HepG2 (cell line): Measurements from ENCODE around the gene PTPRD. TPM values are rescaled to one million over a fixed set of nuclear protein-coding genes. Genes with fewer than 3 reads are reported as not detected.

Experiments
- FOXC1 ChIP-seq: sonication (generic); formaldehyde crosslinking; IDR thresholded peaks from 2 replicates; pipeline ENCODE4 v1.8.0; 2022; ENCODE audit warnings: mild to moderate bottlenecking, missing genetic modification reagents, borderline replicate concordance
- KLF13 ChIP-seq: sonication (generic); formaldehyde crosslinking; IDR thresholded peaks from 2 replicates; pipeline ENCODE4 v1.4.0; 2020; ENCODE audit warnings: mild to moderate bottlenecking, missing genetic modification reagents
- SMAD9 ChIP-seq: sonication (generic); formaldehyde crosslinking; IDR thresholded peaks from 2 replicates; pipeline ENCODE4 v1.5.1; 2020; ENCODE audit warnings: mild to moderate bottlenecking, missing genetic modification reagents
- polyA plus RNA-seq, 8 experiments: library from polyadenylated mRNA; depleted of rRNA in 3 of 8; stranded (reverse) in 7 of 8; unstranded in 1 of 8; fragments of >200 nt; fragmentation: Illumina TruSeq in 4 of 8; extraction: Trizol in 4 of 8; gene quantifications; 2 replicates each; pipeline versions ENCODE4 v1.2.1 to v1.2.3, GENCODE V29; 2011 to 2016; ENCODE audit warnings: low read depth in 4 of 8, missing spikeins in 1 of 8, mixed read lengths in 1 of 8; ENCODE audit not compliant: insufficient read depth in 1 of 8
- total RNA-seq, 5 experiments: library from RNA; depleted of rRNA; stranded (reverse); fragments of >200 nt; fragmentation: Illumina TruSeq; extraction: Trizol; gene quantifications; 2 replicates each; pipeline ENCODE4 v1.2.3, GENCODE V29; 2016; ENCODE audit warnings: low read depth in 1 of 5
- TF ChIP-seq, protein P1 (sequence below): sonication (generic); formaldehyde crosslinking; IDR thresholded peaks from 2 replicates; pipeline ENCODE4 v1.8.0; 2022; ENCODE audit warnings: low read depth, missing genetic modification reagents
- TF ChIP-seq, protein P2 (sequence below): IDR thresholded peaks from 2 replicates; pipeline ENCODE4 v1.6.1; 2016; ENCODE audit warnings: low read depth, control low read depth
- TF ChIP-seq, protein P3 (sequence below): IDR thresholded peaks from 2 replicates; pipeline ENCODE4 v1.6.1; 2012; ENCODE audit warnings: low read length, improper control_type of control experiment
- TF ChIP-seq, protein P4 (sequence below): IDR thresholded peaks from 2 replicates; pipeline ENCODE4 v1.6.1; 2016; ENCODE audit warnings: mild to moderate bottlenecking
- TF ChIP-seq, protein P5 (sequence below): sonication (generic); formaldehyde crosslinking; IDR thresholded peaks from 2 replicates; pipeline ENCODE4 v1.4.0; 2020; ENCODE audit warnings: missing genetic modification reagents

Gene PTPRD
- total and polyA plus RNA-seq, 2 of the 13 experiments (the other 11 are each of a cell fraction or from before 2014, with no cell fraction given): 0.05 TPM; not detected in 1

DNA sequence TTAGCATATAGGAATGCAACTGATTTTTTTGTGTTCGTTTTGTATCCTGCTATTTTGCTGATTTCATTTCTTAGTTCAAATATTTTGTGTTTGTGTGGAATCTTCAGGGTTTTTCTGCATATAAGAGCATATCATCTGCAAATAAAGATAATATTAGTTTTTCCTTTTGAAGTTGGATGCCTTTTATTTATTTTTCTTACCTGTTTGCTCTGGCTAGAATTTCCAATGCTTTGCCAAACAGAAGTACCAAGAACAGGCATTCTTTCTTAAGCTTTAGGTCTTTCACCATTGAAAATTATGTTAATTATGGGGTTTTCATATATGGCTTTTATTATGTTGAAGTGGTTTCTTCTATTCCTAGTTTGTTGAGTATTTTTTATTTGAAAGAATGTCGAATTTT is 2308.1 kb downstream of the PTPRD start (continued):
- TF ChIP-seq, protein P1, sequence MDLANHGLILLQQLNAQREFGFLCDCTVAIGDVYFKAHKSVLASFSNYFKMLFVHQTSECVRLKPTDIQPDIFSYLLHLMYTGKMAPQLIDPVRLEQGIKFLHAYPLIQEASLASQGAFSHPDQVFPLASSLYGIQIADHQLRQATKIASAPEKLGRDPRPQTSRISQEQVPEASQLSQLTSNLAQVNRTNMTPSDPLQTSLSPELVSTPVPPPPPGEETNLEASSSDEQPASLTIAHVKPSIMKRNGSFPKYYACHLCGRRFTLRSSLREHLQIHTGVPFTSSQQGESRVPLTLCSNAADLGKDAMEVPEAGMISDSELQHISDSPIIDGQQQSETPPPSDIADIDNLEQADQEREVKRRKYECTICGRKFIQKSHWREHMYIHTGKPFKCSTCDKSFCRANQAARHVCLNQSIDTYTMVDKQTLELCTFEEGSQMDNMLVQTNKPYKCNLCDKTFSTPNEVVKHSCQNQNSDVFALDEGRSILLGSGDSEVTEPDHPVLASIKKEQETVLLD: no peak
- TF ChIP-seq FOXC1 (no peak), KLF13 (CRISPR knock-in tag) (no peak), SMAD9 (CRISPR knock-in tag) (no peak)
- TF ChIP-seq, protein P2, sequence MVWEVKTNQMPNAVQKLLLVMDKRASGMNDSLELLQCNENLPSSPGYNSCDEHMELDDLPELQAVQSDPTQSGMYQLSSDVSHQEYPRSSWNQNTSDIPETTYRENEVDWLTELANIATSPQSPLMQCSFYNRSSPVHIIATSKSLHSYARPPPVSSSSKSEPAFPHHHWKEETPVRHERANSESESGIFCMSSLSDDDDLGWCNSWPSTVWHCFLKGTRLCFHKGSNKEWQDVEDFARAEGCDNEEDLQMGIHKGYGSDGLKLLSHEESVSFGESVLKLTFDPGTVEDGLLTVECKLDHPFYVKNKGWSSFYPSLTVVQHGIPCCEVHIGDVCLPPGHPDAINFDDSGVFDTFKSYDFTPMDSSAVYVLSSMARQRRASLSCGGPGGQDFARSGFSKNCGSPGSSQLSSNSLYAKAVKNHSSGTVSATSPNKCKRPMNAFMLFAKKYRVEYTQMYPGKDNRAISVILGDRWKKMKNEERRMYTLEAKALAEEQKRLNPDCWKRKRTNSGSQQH (CRISPR knock-in tag): no peak
- TF ChIP-seq, protein P3, sequence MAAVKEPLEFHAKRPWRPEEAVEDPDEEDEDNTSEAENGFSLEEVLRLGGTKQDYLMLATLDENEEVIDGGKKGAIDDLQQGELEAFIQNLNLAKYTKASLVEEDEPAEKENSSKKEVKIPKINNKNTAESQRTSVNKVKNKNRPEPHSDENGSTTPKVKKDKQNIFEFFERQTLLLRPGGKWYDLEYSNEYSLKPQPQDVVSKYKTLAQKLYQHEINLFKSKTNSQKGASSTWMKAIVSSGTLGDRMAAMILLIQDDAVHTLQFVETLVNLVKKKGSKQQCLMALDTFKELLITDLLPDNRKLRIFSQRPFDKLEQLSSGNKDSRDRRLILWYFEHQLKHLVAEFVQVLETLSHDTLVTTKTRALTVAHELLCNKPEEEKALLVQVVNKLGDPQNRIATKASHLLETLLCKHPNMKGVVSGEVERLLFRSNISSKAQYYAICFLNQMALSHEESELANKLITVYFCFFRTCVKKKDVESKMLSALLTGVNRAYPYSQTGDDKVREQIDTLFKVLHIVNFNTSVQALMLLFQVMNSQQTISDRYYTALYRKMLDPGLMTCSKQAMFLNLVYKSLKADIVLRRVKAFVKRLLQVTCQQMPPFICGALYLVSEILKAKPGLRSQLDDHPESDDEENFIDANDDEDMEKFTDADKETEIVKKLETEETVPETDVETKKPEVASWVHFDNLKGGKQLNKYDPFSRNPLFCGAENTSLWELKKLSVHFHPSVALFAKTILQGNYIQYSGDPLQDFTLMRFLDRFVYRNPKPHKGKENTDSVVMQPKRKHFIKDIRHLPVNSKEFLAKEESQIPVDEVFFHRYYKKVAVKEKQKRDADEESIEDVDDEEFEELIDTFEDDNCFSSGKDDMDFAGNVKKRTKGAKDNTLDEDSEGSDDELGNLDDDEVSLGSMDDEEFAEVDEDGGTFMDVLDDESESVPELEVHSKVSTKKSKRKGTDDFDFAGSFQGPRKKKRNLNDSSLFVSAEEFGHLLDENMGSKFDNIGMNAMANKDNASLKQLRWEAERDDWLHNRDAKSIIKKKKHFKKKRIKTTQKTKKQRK: no peak
- TF ChIP-seq, protein P4, sequence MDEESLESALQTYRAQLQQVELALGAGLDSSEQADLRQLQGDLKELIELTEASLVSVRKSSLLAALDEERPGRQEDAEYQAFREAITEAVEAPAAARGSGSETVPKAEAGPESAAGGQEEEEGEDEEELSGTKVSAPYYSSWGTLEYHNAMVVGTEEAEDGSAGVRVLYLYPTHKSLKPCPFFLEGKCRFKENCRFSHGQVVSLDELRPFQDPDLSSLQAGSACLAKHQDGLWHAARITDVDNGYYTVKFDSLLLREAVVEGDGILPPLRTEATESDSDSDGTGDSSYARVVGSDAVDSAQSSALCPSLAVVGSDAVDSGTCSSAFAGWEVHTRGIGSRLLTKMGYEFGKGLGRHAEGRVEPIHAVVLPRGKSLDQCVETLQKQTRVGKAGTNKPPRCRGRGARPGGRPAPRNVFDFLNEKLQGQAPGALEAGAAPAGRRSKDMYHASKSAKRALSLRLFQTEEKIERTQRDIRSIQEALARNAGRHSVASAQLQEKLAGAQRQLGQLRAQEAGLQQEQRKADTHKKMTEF (CRISPR knock-in tag): no peak
- TF ChIP-seq, protein P5, sequence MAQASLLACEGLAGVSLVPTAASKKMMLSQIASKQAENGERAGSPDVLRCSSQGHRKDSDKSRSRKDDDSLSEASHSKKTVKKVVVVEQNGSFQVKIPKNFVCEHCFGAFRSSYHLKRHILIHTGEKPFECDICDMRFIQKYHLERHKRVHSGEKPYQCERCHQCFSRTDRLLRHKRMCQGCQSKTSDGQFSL (CRISPR knock-in tag): no peak
